Neural progenitor cell (in vitro differentiated cells): ENCODE data around the gene KCNH2. TPM values are rescaled to one million over a fixed set of nuclear protein-coding genes. Genes with fewer than 3 reads are reported as not detected.

ENCODE experiments used
- DNase-seq: peaks from one replicate; pipeline ENCODE4 v3.0.0-alpha.2; 2016; ENCODE audit warnings: low spot score
- H2AFZ ChIP-seq: fragments of 200-600 bp; sonication (generic); replicated peaks from 2 replicates; pipeline ENCODE4 v1.6.1; 2016; ENCODE audit warnings: antibody characterized with exemption
- H3F3A ChIP-seq: fragments of 200-600 bp; sonication (generic); 2 replicates; pipeline ENCODE4 v1.6.1; 2016; ENCODE audit warnings: antibody characterized with exemption, low read depth
- H3K27ac ChIP-seq: fragments of 200-600 bp; sonication (generic); 2 replicates; pipeline ENCODE4 v1.5.1; 2016; ENCODE audit warnings: mild to moderate bottlenecking
- H3K27me3 ChIP-seq: fragments of 200-600 bp; sonication (generic); 2 replicates; pipeline ENCODE4 v1.6.1; 2016; ENCODE audit warnings: mild to moderate bottlenecking, moderate library complexity
- H3K36me3 ChIP-seq: fragments of 200-600 bp; sonication (generic); 2 replicates; pipeline ENCODE4 v1.5.1; 2016
- H3K4me1 ChIP-seq: fragments of 200-600 bp; sonication (generic); 2 replicates; pipeline ENCODE4 v1.6.1; 2016; ENCODE audit warnings: mixed run types
- H3K4me2 ChIP-seq: fragments of 200-600 bp; sonication (generic); 2 replicates; pipeline ENCODE4 v1.6.1; 2016
- H3K4me3 ChIP-seq: fragments of 200-600 bp; sonication (generic); 2 replicates; pipeline ENCODE4 v1.5.1; 2016
- H3K79me2 ChIP-seq: fragments of 200-600 bp; sonication (generic); 2 replicates; pipeline ENCODE4 v1.6.1; 2016; ENCODE audit warnings: low read depth
- H3K9ac ChIP-seq: fragments of 200-600 bp; sonication (generic); 2 replicates; pipeline ENCODE4 v1.6.1; 2016
- H3K9me3 ChIP-seq: fragments of 200-600 bp; sonication (generic); 2 replicates; pipeline ENCODE4 v1.5.1; 2016; ENCODE audit warnings: low read depth
- H4K20me1 ChIP-seq: fragments of 200-600 bp; sonication (generic); 2 replicates; pipeline ENCODE4 v1.6.1; 2016; ENCODE audit warnings: low read depth
- H3K27ac Mint-ChIP-seq: 3 replicates; pipeline ENCODE4 v1.8.0; 2021; ENCODE audit warnings: mixed read lengths
- H3K27me3 Mint-ChIP-seq: 2 replicates; pipeline ENCODE4 v1.8.0; 2022; ENCODE audit warnings: low read depth, mild to moderate bottlenecking, inconsistent platforms, moderate library complexity, mixed read lengths; ENCODE audit not compliant: insufficient read depth
- H3K36me3 Mint-ChIP-seq: 3 replicates; pipeline ENCODE4 v1.8.0; 2021; ENCODE audit warnings: mixed read lengths
- H3K4me1 Mint-ChIP-seq: 3 replicates; pipeline ENCODE4 v1.8.0; 2021; ENCODE audit warnings: mixed read lengths
- H3K4me3 Mint-ChIP-seq: 3 replicates; pipeline ENCODE4 v1.8.0; 2021; ENCODE audit warnings: mild to moderate bottlenecking, moderate library complexity, mixed read lengths
- H3K9me3 Mint-ChIP-seq: 3 replicates; pipeline ENCODE4 v1.8.0; 2020; ENCODE audit warnings: mixed read lengths
- CTCF ChIP-seq: fragments of 200-600 bp; sonication (generic); IDR thresholded peaks from 2 replicates; pipeline ENCODE4 v1.5.1; 2017; ENCODE audit warnings: antibody characterized with exemption, mild to moderate bottlenecking
- EZH2 ChIP-seq: fragments of 200-600 bp; sonication (generic); IDR thresholded peaks from 2 replicates; pipeline ENCODE4 v1.6.1; 2017; ENCODE audit warnings: antibody characterized with exemption, mild to moderate bottlenecking, moderate library complexity
- EZH2phosphoT487 ChIP-seq: fragments of 200-600 bp; sonication (generic); IDR thresholded peaks from 2 replicates; pipeline ENCODE4 v1.6.1; 2017; ENCODE audit warnings: antibody characterized with exemption
- total RNA-seq: library from RNA; depleted of rRNA; stranded (reverse); fragments of >200 nt; gene quantifications from 2 replicates; pipeline ENCODE4 v1.2.3, GENCODE V29; 2015; ENCODE audit warnings: low replicate concordance

Gene KCNH2
- total RNA-seq, 1 donor from 2014 or later, result 2.6 TPM

- no peak overlapping the region for H3K27ac ChIP-seq
- no peak overlapping the region for H3K4me3 ChIP-seq
- Mint-ChIP-seq H3K4me1 (peaks cover 27% of the 10 kb centered on the region), H3K36me3 (no peaks in the 10 kb centered on the region), H3K27me3 (peaks cover 9% of the 10 kb centered on the region), H3K27ac (no peak overlapping the region), H3K4me3 (no peak overlapping the region), H3K9me3 (no peaks in the 10 kb centered on the region)
- TF ChIP-seq CTCF (no peak), EZH2phosphoT487 (no peak), EZH2 (no peak)
- no peaks in the 10 kb centered on the region for H3K27me3 ChIP-seq
- peaks cover 3% of the 10 kb centered on the region for H4K20me1 ChIP-seq
- H3K9me3 ChIP-seq, result no peaks in the 10 kb centered on the region
- peaks cover 36% of the 10 kb centered on the region for H3K4me1 ChIP-seq
- DNase-seq, result no peak
- no peak overlapping the region for H3K4me2 ChIP-seq
- no peak overlapping the region for H2AFZ ChIP-seq
- no peak overlapping the region for H3K9ac ChIP-seq
- no peaks in the 10 kb centered on the region for H3F3A ChIP-seq
- no peaks in the 10 kb centered on the region for H3K36me3 ChIP-seq
- H3K79me2 ChIP-seq, result no peaks in the 10 kb centered on the region
Observed at GRCh38 chr7:150951521-150951920, 26.6 kb downstream of the KCNH2 start.

DNA sequence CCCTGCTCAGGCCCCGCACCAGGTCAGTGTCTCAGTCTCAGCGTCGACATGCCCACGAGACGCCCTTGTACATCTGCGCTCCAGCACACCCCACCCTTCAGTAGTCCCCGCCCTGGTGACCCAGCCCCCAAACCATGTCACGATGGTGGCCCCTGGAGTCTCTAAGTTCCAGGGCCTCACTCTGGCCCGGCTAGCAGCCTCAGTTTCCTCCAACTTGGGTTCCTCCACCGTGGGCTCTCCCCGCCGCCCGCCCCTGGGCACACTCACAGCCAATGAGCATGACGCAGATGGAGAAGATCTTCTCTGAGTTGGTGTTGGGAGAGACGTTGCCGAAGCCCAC, 27.0 kb downstream of the KCNH2 start:
- no peaks in the 10 kb centered on the region for H3K9me3 ChIP-seq
- H4K20me1 ChIP-seq, result peaks cover 3% of the 10 kb centered on the region
- DNase-seq, result no peak
- no peaks in the 10 kb centered on the region for H3K36me3 ChIP-seq
- no peaks in the 10 kb centered on the region for H3K27me3 ChIP-seq
- H3K4me2 ChIP-seq, result no peak overlapping the region
- Mint-ChIP-seq H3K27me3 (peaks cover 10% of the 10 kb centered on the region), H3K9me3 (no peaks in the 10 kb centered on the region), H3K27ac (no peak overlapping the region), H3K4me3 (no peak overlapping the region), H3K4me1 (peaks cover 27% of the 10 kb centered on the region), H3K36me3 (no peaks in the 10 kb centered on the region)
- no peak overlapping the region for H2AFZ ChIP-seq
- peaks cover 36% of the 10 kb centered on the region for H3K4me1 ChIP-seq
- H3K79me2 ChIP-seq, result no peaks in the 10 kb centered on the region
- no peaks in the 10 kb centered on the region for H3F3A ChIP-seq
- no peak overlapping the region for H3K4me3 ChIP-seq
- no peak overlapping the region for H3K9ac ChIP-seq
- no peak for TF ChIP-seq EZH2phosphoT487
- no peak for TF ChIP-seq CTCF
- TF ChIP-seq EZH2, result no peak
- H3K27ac ChIP-seq, result no peak overlapping the region

DNA sequence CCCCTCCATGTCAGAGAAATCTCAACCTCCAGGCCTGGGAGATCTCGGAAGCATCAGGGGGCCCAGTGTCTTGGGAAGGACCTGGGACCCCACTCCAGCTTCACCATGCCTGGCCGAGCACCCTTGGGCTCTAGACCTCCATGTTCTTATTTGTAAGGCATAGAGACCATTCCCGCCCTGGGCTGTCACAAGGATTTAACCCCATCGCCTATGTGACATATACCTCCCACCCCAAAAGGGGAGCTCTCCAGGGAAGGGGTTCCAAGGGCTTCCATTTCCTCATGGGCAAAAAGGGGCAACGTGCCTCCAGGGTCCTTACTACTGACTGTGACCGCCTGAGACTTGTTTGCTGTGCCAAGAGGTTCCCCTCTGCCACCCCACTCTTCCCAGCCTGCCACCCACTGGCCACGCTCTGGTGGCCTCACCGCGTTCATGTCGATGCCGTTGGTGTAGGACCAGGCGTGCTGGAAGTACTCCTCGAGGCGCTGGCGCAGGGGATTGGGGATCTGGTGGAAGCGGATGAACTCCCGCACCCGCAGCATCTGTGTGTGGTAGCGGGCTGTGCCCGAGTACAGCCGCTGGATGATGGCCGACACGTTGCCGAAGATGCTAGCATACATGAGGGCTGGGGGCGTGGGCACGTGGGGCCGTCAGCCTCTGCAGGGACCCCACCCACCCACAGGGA, 27.5 kb downstream of the KCNH2 start:
- TF ChIP-seq CTCF (no peak), EZH2phosphoT487 (no peak), EZH2 (no peak)
- no peaks in the 10 kb centered on the region for H3K27me3 ChIP-seq

More for the DNA sequence above, 27.5 kb downstream of the KCNH2 start:
- no peak overlapping the region for H2AFZ ChIP-seq
- H3K4me3 Mint-ChIP-seq, result no peak overlapping the region
- no peaks in the 10 kb centered on the region for H3K9me3 ChIP-seq
- H3K4me1 Mint-ChIP-seq, result peaks cover 24% of the 10 kb centered on the region
- no peaks in the 10 kb centered on the region for H4K20me1 ChIP-seq
- no peak overlapping the region for H3K27ac Mint-ChIP-seq
- no peak overlapping the region for H3K4me2 ChIP-seq
- H3K4me3 ChIP-seq, result no peak overlapping the region
- H3K36me3 ChIP-seq, result no peaks in the 10 kb centered on the region
- H3K27me3 Mint-ChIP-seq, result peaks cover 8% of the 10 kb centered on the region
- H3K79me2 ChIP-seq, result no peaks in the 10 kb centered on the region
- no peak overlapping the region for H3K9ac ChIP-seq
- H3K9me3 Mint-ChIP-seq, result no peaks in the 10 kb centered on the region
- H3K4me1 ChIP-seq, result peaks cover 33% of the 10 kb centered on the region
- no peaks in the 10 kb centered on the region for H3K36me3 Mint-ChIP-seq
- no peak for DNase-seq
- H3K27ac ChIP-seq, result no peak overlapping the region
- no peaks in the 10 kb centered on the region for H3F3A ChIP-seq
